Measurements from ENCODE around the gene ANO9.

Gene ANO9

GRCh38 chr11:484616-485015 is 42.8 kb upstream of the ANO9 start:
- Mint-ChIP-seq H3K4me1 (peaks cover 1% of the 10 kb centered on the region), H3K9me3 (peaks cover 9% of the 10 kb centered on the region), H3K27ac (no peak overlapping the region), H3K4me3 (no peak overlapping the region), H3K27me3 (ENCODE audit: low read depth) (no peaks in the 10 kb centered on the region), H3K36me3 (ENCODE audit: low read depth) (peaks cover 33% of the 10 kb centered on the region)
- no peak for TF ChIP-seq CTCF (IDR thresholded peaks at IDR 0.05; ENCODE audit: unreplicated experiment in 3 of 3)

DNA sequence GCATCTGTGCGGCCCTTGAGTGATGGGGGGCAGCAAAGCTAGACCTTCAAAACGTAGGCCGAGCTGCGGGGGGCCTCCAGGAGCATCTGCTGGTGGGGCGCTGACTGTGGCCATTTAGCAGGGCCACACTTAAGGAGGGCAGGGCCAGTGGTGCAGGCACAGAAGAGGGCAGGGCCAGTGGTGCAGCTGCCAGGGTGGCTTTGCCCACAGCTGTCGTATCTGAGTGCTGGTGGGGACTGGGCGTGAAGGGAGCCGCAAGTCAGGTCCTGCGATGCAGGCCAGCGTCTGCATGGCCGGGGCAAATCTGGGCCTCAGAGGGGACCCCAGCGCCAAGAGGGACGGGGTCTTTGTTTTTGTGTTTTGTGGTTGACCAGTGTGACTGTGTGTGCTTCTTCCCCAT is 37.5 kb upstream of the ANO9 start:
- Mint-ChIP-seq H3K4me1 (peaks cover 23% of the 10 kb centered on the region), H3K36me3 (ENCODE audit: low read depth) (peaks cover 32% of the 10 kb centered on the region), H3K4me3 (no peak overlapping the region), H3K27me3 (ENCODE audit: low read depth) (no peaks in the 10 kb centered on the region), H3K27ac (no peak overlapping the region), H3K9me3 (peaks cover 9% of the 10 kb centered on the region)
- no peak for TF ChIP-seq CTCF (IDR thresholded peaks at IDR 0.05; ENCODE audit: unreplicated experiment in 3 of 3)

GRCh38 chr11:477052-477715 is 35.4 kb upstream of the ANO9 start:
- peaks cover 2% of the 10 kb centered on the region for H3K9me3 Mint-ChIP-seq
- H3K27me3 Mint-ChIP-seq (ENCODE audit: low read depth), result no peaks in the 10 kb centered on the region
- TF ChIP-seq CTCF (IDR thresholded peaks at IDR 0.05; ENCODE audit: unreplicated experiment in 3 of 3), result no peak
- H3K27ac Mint-ChIP-seq, result peak overlapping the region; percentile 27 to 57 (median 27)
- H3K4me3 Mint-ChIP-seq, result no peak overlapping the region
- H3K4me1 Mint-ChIP-seq, result peaks cover 23% of the 10 kb centered on the region
- H3K36me3 Mint-ChIP-seq (ENCODE audit: low read depth), result peaks cover 15% of the 10 kb centered on the region

DNA sequence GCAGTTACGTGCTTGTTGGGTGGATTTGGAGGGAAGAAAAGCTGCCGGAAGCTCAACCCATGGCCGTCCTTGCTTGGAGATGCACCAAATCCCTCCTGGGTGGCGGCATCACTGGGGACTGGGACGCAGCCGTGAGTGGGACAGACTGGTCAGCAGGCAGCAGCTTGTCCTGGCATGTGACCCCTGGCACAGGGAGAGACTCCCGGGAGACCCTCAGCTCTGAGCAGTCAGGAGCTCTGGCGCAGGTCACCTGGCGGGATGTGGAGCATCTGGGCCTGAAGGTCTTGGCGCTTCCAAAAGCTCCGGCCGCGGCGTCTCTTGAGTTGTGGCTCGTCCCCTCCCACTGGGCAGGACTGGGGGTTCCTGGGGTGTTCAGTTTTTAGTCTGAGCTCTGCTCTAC is 34.6 kb upstream of the ANO9 start:
- Mint-ChIP-seq H3K27me3 (ENCODE audit: low read depth) (no peaks in the 10 kb centered on the region), H3K4me3 (no peak overlapping the region), H3K27ac (peak overlapping the region in 1 of 3 experiments; percentile 57), H3K36me3 (ENCODE audit: low read depth) (peaks cover 10% of the 10 kb centered on the region), H3K9me3 (peaks cover under 1% of the 10 kb centered on the region), H3K4me1 (peaks cover 23% of the 10 kb centered on the region)
- no peak for TF ChIP-seq CTCF (IDR thresholded peaks at IDR 0.05; ENCODE audit: unreplicated experiment in 3 of 3)

GRCh38 chr11:475941-476340 is 34.1 kb upstream of the ANO9 start:
- Mint-ChIP-seq H3K27ac (no peak overlapping the region), H3K27me3 (ENCODE audit: low read depth) (no peaks in the 10 kb centered on the region), H3K9me3 (no peaks in the 10 kb centered on the region), H3K4me3 (no peak overlapping the region), H3K36me3 (ENCODE audit: low read depth) (peaks cover 5% of the 10 kb centered on the region), H3K4me1 (peaks cover 23% of the 10 kb centered on the region)
- no peak for TF ChIP-seq CTCF (IDR thresholded peaks at IDR 0.05; ENCODE audit: unreplicated experiment in 3 of 3)

GRCh38 chr11:474914-475506 is 33.2 kb upstream of the ANO9 start:
- Mint-ChIP-seq H3K9me3 (no peaks in the 10 kb centered on the region), H3K4me3 (no peak overlapping the region), H3K27me3 (ENCODE audit: low read depth) (no peaks in the 10 kb centered on the region), H3K36me3 (ENCODE audit: low read depth) (peaks cover 4% of the 10 kb centered on the region), H3K27ac (no peak overlapping the region), H3K4me1 (peaks cover 28% of the 10 kb centered on the region)
- TF ChIP-seq CTCF (IDR thresholded peaks at IDR 0.05; ENCODE audit: unreplicated experiment in 3 of 3), result no peak
